Upper lobe of right lung (tissue), 1 donor: Measurements from ENCODE around the gene PUM1. TPM values are rescaled to one million over a fixed set of nuclear protein-coding genes. Genes with fewer than 3 reads are reported as not detected.
A peak's percentile ranks its signal among the peaks of the same experiment; 100 is the strongest.

Experiments
- ATAC-seq: fragments of 200-7000 bp; cut with Tn5 transposase; one replicate; pipeline ENCODE4 v1.9.1; 2020; ENCODE audit warnings: mild to moderate bottlenecking, moderate library complexity
- DNase-seq: peaks from one replicate; pipeline ENCODE4 v3.0.0-alpha.2; 2020
- H3K27ac ChIP-seq: fragments of 200-600 bp; one replicate; pipeline ENCODE4 v1.8.0; 2022
- H3K27me3 ChIP-seq: fragments of 200-600 bp; one replicate; pipeline ENCODE4 v1.8.0; 2022; ENCODE audit warnings: mild to moderate bottlenecking
- H3K36me3 ChIP-seq: fragments of 200-600 bp; one replicate; pipeline ENCODE4 v1.8.0; 2022
- H3K4me1 ChIP-seq: fragments of 200-600 bp; one replicate; pipeline ENCODE4 v1.8.0; 2022
- H3K4me3 ChIP-seq: fragments of 200-600 bp; one replicate; pipeline ENCODE4 v1.8.0; 2022; ENCODE audit warnings: mild to moderate bottlenecking
- H3K9me3 ChIP-seq: fragments of 200-600 bp; one replicate; pipeline ENCODE4 v1.8.0; 2022
- intact Hi-C: fragments of 100-400 bp; cut with DNase I; formaldehyde crosslinking; loops from one replicate; pipeline ENCODE4 v1.11.0; 2022
- total RNA-seq: library from RNA; stranded (reverse); fragmentation: NEBNext Ultra II Directional; extraction: Animal tissue kit (Norgen Biotek cat#: 25700); gene quantifications from one replicate; pipeline ENCODE4 v1.2.1, GENCODE V29; 2021
- TF ChIP-seq, protein P1 (sequence below): fragments of 200-600 bp; IDR thresholded peaks from one replicate; pipeline ENCODE4 v1.8.0; 2022; ENCODE audit warnings: antibody characterized with exemption
- donor health status: DM: no; HTN: yes; CAD: no; lungs with severe emphysema.

PUM1 gene
- total RNA-seq, 1 donor from 2014 or later: 117 TPM

DNA sequence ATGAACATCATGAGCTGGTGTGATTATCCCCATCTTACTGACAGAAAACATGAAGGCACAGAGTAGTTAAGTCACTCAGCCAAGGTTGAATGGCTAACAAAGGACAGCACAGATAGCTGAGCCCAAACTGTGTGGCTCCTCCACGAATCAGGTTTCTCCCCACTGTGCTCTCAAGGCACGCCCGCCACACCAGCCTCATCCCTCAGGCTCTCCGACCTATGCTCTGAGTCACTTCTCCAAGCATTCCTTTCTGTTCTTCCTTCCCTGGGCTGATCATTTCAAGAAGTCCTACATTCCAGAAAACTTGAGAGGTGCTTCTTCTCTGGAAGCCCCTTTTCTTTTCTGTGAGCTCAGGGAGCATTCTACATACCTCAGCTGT, 131.7 kb downstream of the PUM1 start:
- Histone ChIP-seq H3K36me3 (peaks cover 65% of the 10 kb centered on the region), H3K4me3 (no peak overlapping the region), H3K27me3 (no peaks in the 10 kb centered on the region), H3K4me1 (no peaks in the 10 kb centered on the region), H3K9me3 (no peaks in the 10 kb centered on the region), H3K27ac (no peak overlapping the region)
- intact Hi-C loops: no loop called here
- no peak for DNase-seq
- ATAC-seq: no peak
- TF ChIP-seq, protein P1, sequence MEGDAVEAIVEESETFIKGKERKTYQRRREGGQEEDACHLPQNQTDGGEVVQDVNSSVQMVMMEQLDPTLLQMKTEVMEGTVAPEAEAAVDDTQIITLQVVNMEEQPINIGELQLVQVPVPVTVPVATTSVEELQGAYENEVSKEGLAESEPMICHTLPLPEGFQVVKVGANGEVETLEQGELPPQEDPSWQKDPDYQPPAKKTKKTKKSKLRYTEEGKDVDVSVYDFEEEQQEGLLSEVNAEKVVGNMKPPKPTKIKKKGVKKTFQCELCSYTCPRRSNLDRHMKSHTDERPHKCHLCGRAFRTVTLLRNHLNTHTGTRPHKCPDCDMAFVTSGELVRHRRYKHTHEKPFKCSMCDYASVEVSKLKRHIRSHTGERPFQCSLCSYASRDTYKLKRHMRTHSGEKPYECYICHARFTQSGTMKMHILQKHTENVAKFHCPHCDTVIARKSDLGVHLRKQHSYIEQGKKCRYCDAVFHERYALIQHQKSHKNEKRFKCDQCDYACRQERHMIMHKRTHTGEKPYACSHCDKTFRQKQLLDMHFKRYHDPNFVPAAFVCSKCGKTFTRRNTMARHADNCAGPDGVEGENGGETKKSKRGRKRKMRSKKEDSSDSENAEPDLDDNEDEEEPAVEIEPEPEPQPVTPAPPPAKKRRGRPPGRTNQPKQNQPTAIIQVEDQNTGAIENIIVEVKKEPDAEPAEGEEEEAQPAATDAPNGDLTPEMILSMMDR: no peak

- ATAC-seq: peak; percentile 4
Measured at GRCh38 chr1:30930631-30931173, 134.8 kb downstream of the PUM1 start.

DNA sequence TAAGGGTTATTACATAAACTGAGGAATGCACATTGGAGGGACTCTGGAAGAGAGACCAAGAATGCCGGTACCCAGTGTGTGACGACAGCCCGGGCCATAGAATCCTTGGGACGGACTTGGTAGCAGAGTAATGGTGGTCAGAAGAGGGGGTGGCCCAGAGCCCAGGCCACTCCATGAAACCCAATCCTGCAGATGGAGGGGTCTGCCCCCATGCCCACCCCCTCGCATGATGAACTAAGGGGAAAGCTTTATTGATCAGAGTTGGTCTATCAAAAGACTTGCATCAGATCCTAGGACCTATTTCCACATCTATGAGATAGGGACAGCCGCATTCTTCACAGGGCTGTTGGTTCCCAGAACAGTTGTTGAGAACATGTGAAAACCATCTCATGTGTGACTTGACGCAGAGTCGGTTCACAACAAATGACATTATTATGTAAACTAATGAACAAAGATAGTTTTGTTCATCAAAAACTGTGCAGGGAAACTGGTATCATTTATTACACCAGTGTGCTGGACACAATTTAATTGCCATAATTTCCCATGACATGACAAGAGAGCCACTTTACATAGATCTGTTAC, 135.5 kb downstream of the PUM1 start:
- ATAC-seq (no peak), DNase-seq (no peak)
- intact Hi-C loops: no loop called here
- H3K4me1 ChIP-seq: no peaks in the 10 kb centered on the region
- H3K9me3 ChIP-seq: no peaks in the 10 kb centered on the region
- H3K27ac ChIP-seq: no peak overlapping the region
- peaks cover 32% of the 10 kb centered on the region for H3K36me3 ChIP-seq
- H3K4me3 ChIP-seq: no peak overlapping the region
- no peaks in the 10 kb centered on the region for H3K27me3 ChIP-seq
- TF ChIP-seq, protein P1: no peak

More at GRCh38 chr1:30930631-30931173, 134.8 kb downstream of the PUM1 start:
- H3K27me3 ChIP-seq: no peaks in the 10 kb centered on the region
- H3K36me3 ChIP-seq: peaks cover 36% of the 10 kb centered on the region
- intact Hi-C loops: no loop called here
- no peaks in the 10 kb centered on the region for H3K9me3 ChIP-seq
- TF ChIP-seq, protein P1: no peak
- no peak for DNase-seq
- H3K4me1 ChIP-seq: no peaks in the 10 kb centered on the region
- no peak overlapping the region for H3K27ac ChIP-seq
- H3K4me3 ChIP-seq: no peak overlapping the region

DNA sequence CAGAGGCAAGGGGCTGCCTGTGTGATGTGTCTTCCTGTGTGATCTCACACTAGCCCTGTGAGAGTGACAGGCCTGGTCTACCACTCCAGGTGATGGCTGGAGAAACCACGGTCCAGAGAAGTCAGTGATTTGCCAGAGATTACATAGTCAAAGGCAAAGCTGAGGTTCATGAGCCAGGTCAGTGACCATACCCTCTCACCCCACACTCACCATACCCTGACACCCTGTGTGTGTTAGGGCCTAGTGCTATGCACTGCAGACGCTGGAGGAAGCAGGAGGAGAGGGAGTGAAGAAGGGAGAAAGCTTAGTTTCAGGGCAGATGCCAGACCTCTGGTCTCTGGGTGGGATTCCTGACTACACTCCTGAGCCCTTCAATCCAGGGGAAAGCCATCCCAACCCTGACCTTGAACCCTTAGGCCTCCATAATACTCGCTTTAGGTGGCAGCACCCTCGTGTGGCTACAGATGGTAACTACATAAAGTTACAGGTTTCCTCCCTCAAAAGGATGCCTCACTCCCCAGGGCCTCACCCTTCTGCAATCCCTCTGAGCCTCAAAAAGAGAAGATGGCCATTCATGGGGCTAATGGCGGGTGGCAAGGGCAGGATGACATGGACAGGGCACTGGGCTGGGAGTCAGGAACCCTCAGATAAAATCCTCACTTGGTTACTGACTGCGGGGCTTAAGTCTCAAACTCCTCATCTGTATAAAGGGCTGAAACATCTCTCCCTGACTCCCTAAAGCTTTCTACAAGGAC, 136.2 kb downstream of the PUM1 start:
- TF ChIP-seq, protein P1: peak; percentile 69
- Histone ChIP-seq H3K27ac (no peak overlapping the region), H3K4me1 (no peaks in the 10 kb centered on the region), H3K9me3 (no peaks in the 10 kb centered on the region), H3K36me3 (peaks cover 25% of the 10 kb centered on the region), H3K4me3 (no peak overlapping the region), H3K27me3 (no peaks in the 10 kb centered on the region)
- intact Hi-C loops: no loop called here
- ATAC-seq (peak; percentile 91), DNase-seq (no peak)

- intact Hi-C loops: no loop called here
- no peaks in the 10 kb centered on the region for H3K27me3 ChIP-seq
- TF ChIP-seq, protein P1: no peak
- H3K4me3 ChIP-seq: no peak overlapping the region
- H3K9me3 ChIP-seq: no peaks in the 10 kb centered on the region
- DNase-seq (no peak), ATAC-seq (no peak)
- H3K4me1 ChIP-seq: no peaks in the 10 kb centered on the region
- peaks cover 19% of the 10 kb centered on the region for H3K36me3 ChIP-seq
- H3K27ac ChIP-seq: no peak overlapping the region
Measured at GRCh38 chr1:30928789-30929134, 136.8 kb downstream of the PUM1 start.
